Ishikawa (cell line): ENCODE results near the gene POU2F2.

ENCODE experiments used
- CEBPB ChIP-seq: IDR thresholded peaks from 2 replicates; pipeline ENCODE4 v1.6.1; 2012
- CREB1 ChIP-seq: IDR thresholded peaks from 2 replicates; pipeline ENCODE4 v1.6.1; 2012; ENCODE audit warnings: low read depth
- EGR1 ChIP-seq: IDR thresholded peaks from 2 replicates; pipeline ENCODE4 v1.6.1; 2012
- EP300 ChIP-seq: IDR thresholded peaks from 2 replicates; pipeline ENCODE4 v1.6.1; 2012; ENCODE audit warnings: borderline replicate concordance
- FOXM1 ChIP-seq: IDR thresholded peaks from 2 replicates; pipeline ENCODE4 v1.6.1; 2012; ENCODE audit warnings: low read depth, borderline replicate concordance
- MAX ChIP-seq: IDR thresholded peaks from 2 replicates; pipeline ENCODE4 v1.6.1; 2012
- NFIC ChIP-seq: IDR thresholded peaks from 2 replicates; pipeline ENCODE4 v1.6.1; 2012
- RAD21 ChIP-seq: IDR thresholded peaks from 2 replicates; pipeline ENCODE4 v1.6.1; 2012; ENCODE audit warnings: low read depth
- REST ChIP-seq: IDR thresholded peaks from 2 replicates; pipeline ENCODE4 v1.6.1; 2012; ENCODE audit warnings: low read depth, mild to moderate bottlenecking
- TAF1 ChIP-seq: IDR thresholded peaks from 2 replicates; pipeline ENCODE4 v1.6.1; 2012; ENCODE audit warnings: low read depth, mild to moderate bottlenecking
- TCF12 ChIP-seq: IDR thresholded peaks from 2 replicates; pipeline ENCODE4 v1.6.1; 2012; ENCODE audit warnings: low read depth
- TEAD4 ChIP-seq: IDR thresholded peaks from 2 replicates; pipeline ENCODE4 v1.6.1; 2012
- USF1 ChIP-seq: IDR thresholded peaks from 2 replicates; pipeline ENCODE4 v1.6.1; 2012
- YY1 ChIP-seq: IDR thresholded peaks from 2 replicates; pipeline ENCODE4 v1.6.1; 2012; ENCODE audit warnings: low read depth
- ZBTB7A ChIP-seq: IDR thresholded peaks from 2 replicates; pipeline ENCODE4 v1.6.1; 2012; ENCODE audit warnings: low read depth

Gene POU2F2

DNA sequence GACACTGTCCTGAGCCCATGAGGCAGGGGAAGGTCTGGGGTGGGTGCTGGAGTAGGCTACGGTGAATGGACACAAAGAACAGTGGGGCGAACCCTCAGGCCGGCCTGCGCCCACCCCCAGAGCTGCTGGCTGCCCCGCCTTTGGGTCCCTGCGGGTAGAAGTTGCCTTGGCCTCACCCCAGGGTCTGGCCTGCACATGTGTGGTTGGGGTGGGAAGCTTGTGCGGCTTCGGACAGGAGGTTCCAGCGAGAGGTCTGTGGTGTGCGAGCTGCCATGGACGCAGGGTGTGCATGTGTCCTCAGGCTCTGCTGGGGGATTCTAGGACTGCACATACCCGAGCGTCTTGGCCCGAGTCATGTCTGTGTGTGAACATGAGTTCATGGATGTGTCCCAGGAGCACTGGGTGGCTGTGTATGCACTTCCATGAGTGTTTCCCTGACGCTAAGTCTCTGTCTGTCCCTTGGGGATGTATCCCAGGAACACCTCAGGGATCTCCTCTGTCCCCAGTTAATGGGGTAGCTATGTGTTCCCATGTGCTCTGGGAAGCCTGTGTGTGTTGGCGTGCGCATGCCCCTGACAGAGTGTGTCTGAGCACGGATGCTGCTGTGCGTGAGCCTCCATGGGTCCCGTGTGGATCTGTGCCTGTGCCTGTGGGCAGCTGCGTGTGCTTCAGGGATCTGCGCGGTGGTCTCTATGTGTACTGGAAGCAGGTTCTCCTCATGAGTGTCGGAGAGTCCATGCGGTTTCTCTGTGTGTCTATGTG is 20.8 kb upstream of the POU2F2 start:
- TF ChIP-seq CEBPB = no peak

GRCh38 chr19:42151782-42152684 is 19.8 kb upstream of the POU2F2 start:
- TF ChIP-seq TEAD4 (no peak), EP300 (no peak), FOXM1 (no peak), REST (no peak), MAX (no peak), NFIC (no peak), TAF1 (no peak), CEBPB (no peak), EGR1 (no peak), ZBTB7A (no peak), CREB1 (no peak)

- no peak for TF ChIP-seq CEBPB
Observed at GRCh38 chr19:42150911-42151361, 18.7 kb upstream of the POU2F2 start.

DNA sequence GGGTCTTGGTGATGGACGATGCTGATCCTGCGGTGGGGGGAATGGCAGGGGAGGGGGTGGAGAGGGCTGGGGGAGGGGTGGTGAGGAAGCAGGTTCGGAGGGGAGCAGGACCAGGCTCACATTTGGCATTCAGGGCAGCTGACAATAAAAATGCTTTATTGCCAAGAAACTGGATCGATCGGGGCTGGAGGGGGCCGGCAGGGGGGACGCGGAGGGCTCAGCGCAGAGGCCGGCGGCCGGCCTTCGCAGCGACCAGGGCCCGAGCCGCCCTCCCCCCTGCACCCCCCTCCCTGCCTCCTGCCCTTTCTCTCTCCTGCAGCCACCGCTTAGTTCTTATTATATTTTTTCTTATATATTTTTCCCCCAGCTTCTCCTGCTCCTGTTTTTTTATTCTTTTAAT is 18.1 kb upstream of the POU2F2 start:
- TF ChIP-seq EGR1 (no peak), YY1 (no peak), ZBTB7A (no peak), TEAD4 (no peak), NFIC (no peak), CEBPB (no peak), USF1 (no peak), TCF12 (no peak), EP300 (no peak), FOXM1 (no peak), TAF1 (no peak), RAD21 (no peak), MAX (no peak), CREB1 (no peak), REST (no peak)

GRCh38 chr19:42149447-42150202 is 17.4 kb upstream of the POU2F2 start:
- no peak for TF ChIP-seq CREB1
- no peak for TF ChIP-seq FOXM1
- no peak for TF ChIP-seq REST
- TF ChIP-seq MAX = no peak
- no peak for TF ChIP-seq CEBPB
- no peak for TF ChIP-seq EP300
- no peak for TF ChIP-seq EGR1
- TF ChIP-seq USF1 = no peak
- no peak for TF ChIP-seq TCF12
- TF ChIP-seq NFIC = no peak
- no peak for TF ChIP-seq TAF1
- no peak for TF ChIP-seq RAD21
- TF ChIP-seq TEAD4 = no peak
